SW 1271 (cell line): ENCODE data around the gene HLA-DMB.

Experiments used
- DNase-seq, 2 experiments: peaks; one replicate each; lab custom pipeline; 2025; lab: John Stamatoyannopoulos, UW

Gene HLA-DMB

DNA sequence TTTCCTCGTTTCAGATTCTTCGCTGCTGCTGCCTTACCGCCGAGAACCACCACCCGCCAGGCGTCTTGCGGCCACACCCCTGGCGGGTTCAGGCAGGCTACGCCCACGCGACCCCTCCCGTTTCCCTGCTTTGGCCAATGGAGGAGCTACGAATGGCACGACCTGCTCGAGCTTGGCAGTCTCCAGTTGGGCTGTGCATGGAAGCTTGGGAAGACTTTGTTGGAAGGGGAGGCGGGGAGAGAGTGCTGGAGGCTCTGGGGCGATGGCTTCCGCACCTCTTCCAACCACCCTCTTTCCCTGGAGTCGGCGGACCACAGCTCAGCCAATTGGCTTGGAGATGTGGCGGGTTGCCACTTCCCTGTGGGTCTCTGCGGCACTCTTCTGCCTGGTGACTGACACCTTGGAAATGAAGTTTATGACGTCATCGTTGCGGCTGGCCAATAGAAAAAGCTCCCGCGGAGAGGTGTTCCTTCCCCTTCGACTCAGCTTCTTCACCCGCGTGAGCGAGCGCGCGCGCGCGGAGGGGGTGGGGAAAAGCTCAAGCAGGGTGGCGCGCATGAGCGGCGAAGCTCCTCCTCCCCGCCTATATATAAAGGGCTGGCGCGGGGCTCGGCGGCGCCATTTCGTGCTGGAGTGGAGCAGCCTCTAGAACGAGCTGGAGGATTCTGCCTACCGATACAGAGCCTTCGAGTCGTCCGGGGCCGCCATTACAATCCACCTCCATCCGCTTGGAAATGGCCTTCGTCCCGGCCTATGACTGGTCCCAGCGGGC is 30.9 kb upstream of the HLA-DMB start:
- DNase-seq: peak; percentile 100

GRCh38 chr6:32971242-32971580 is 30.4 kb upstream of the HLA-DMB start:
- no peak for DNase-seq

GRCh38 chr6:32970413-32971241 is 29.8 kb upstream of the HLA-DMB start:
- DNase-seq: peak; percentile 75 to 77

GRCh38 chr6:32969685-32970412 is 29.0 kb upstream of the HLA-DMB start:
- peak; percentile 61 to 80 for DNase-seq

GRCh38 chr6:32968867-32969684 is 28.2 kb upstream of the HLA-DMB start:
- peak; percentile 70 to 85 for DNase-seq

GRCh38 chr6:32968093-32968866 is 27.5 kb upstream of the HLA-DMB start, which contains the start of gene BRD2:
Gene BRD2, plus strand, starts transcription at chr6:32968594. Its CDS starts 4,305 bp downstream, at chr6:32972899.
- peak; percentile 91 to 93 for DNase-seq

DNA sequence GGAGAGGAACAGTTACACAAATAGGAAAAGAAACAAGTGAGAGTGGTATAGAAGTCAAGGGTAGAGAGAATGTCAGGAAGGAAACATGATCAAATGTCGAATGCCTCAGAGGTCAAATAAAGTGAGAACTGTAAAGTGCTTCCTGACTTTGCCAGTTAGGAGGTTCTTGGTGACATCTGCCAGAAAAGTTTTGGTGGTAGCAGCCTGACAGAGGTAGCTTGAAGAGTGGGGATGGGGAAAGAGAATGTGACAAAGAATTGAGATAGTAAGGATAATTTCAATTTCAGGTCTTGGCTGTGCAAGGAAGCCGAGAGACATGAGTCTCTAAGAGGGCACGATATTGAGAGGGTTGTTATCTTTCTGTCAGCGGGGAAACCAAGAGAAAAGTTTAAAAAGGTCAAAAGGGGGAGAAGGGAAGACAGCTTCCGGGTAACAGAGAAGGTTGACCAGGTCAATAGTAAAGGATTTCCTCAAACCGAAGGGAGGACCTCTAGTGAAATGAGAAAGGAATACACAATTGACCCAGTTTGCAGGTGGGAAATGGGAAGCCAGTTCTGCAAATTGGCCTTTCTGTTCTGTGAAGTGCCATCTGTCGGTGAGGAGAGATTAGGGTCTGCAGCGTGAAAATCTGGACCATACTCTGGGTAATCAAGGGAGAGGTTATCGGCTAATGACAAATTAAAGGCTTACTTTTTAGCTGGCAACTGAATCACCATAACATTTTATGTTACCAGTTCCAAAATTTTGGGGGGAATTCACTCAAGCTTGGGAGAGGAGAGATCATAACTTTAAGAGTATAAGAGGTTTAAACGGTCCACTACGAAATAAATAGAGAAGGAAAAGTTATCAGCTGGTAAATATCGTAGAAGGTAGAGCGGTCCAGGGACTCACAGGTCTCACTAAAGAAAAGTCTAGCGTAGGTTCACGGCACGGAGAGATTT is 26.6 kb upstream of the HLA-DMB start:
- peak; percentile 84 to 88 for DNase-seq

- DNase-seq: no peak
Measured at GRCh38 chr6:32964776-32965175, 23.9 kb upstream of the HLA-DMB start.

DNA sequence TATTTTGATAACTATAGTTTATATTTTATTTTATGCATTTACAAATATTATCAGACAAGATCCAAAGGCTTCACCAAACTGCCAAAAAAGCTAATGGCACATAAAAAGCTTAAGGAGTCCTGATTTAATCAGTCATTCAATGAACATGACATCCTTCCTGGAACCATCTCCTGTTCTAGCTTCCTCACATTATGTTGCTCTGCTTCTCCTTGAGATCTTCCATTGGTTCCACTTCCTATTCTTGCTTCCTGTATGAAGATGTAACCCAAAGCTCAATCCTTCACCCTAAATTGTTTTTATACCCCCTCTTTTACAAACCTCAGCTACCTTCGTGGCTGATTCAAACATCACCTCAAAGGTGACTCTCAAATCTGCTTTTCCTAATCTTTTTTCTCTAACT is 23.0 kb upstream of the HLA-DMB start:
- no peak for DNase-seq

GRCh38 chr6:32962213-32962826 is 21.5 kb upstream of the HLA-DMB start:
- no peak for DNase-seq

DNA sequence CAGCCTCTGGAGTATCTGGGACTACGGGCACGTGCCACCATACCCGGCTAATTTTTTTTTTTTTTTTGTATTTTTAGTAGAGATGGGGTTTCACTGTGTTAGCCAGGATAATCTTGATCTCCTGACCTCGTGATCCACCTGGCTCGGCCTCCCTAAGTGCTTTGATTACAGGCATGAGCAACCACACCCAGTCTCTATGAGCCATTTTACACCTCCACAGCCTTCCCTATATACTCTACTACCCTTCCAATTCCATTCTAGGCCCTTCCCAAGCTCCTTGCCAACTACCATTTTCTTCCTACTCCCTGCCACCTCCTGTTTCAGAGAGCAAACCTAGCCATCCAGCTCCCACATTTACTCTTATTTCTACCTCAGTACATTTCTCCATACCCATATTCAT is 19.7 kb upstream of the HLA-DMB start:
- no peak for DNase-seq

DNA sequence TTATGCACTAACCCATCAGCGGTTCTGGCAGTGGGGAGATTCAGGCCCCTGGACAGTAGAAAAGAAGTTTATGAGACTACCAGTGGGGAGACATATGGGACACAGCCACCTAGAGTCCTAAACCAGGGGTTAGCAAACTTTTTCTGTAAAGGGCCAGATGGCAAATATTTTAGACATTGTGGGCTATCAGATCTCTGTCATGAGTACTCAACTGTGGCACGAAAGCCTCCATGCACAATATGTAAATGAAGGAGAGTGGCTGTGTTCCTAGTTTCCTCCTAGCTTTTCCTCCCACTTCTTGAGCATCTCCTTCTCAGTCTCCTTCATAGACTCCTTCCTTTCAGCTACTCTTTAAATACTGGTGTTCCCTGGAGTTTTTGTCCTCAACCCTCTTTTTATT is 15.3 kb upstream of the HLA-DMB start:
- no peak for DNase-seq

GRCh38 chr6:32954986-32955802 is 14.4 kb upstream of the HLA-DMB start:
- peak in 1 of 2 experiments; percentile 16 for DNase-seq

DNA sequence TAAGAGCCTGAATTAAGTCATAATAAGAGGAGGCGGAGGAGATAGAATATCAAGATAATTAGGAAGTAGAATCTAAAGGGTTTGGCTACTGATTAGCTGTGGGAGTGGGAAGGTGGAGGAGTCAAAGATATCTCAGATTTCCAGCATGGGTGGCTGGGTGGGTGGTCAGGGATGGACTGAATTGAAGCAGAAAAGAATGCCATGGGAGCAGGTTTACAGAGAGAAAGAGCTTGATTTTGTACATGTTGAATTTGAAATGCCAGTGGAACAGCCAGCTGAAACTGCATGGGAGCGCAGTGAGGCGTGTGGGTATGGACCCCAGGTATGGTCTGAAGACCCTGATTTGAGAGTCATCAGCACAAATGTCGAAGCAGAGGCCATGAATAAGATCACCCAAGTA is 13.4 kb upstream of the HLA-DMB start:
- no peak for DNase-seq

DNA sequence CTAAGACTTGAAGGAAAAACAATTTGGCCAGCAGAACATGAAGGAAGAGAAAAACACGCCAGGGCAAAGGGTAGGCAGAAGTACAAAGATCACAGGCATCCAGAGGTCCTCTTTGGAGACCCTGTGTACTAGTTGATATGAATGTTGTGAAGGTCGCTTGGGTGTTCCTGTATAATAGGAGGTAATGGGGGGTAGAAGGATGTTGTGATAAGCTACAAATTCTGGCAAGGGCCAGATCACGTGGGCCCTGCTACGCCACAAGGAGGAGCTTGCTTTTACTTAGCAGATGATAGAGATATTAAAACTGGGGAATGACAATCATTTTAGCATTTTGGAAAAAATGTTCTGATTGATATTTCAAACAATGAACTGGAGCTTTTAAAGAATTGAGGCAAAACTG is 12.9 kb upstream of the HLA-DMB start:
- no peak for DNase-seq

GRCh38 chr6:32952817-32953739 is 12.2 kb upstream of the HLA-DMB start, which contains the start of gene HLA-DMA:
Gene HLA-DMA, minus strand, starts transcription at chr6:32953097. Its CDS starts 61 bp downstream, at chr6:32953036.
- DNase-seq: peak; percentile 45 to 72

DNA sequence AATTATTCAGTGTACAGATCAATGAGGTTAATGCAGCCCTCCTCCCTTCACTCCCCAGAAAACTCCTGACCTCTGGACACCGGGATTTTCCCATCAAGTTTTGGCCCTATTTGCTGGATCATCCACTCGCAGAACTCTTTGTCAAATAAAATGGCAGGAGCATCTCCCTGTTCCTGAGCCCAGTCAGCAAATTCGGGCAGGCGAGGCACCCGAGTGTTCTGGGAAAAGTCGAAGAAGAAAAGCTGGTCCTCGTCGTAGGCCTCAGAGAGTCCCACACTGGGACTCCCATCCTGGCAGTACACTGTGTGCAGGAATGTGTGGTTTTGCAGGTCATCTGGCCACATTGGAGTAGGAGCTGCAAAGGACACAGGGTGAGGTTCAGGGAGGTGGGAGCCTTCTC is 9.6 kb upstream of the HLA-DMB start:
- DNase-seq: no peak
